HG02571 (cell line): ENCODE results near the gene NME4.
"Not testable (repeated sequence)": the region's sequence is repeated elsewhere in the genome, so short reads cannot be mapped to it uniquely, and the experiment has no call there.

Experiments
- ATAC-seq: cut with Tn5 transposase; IDR thresholded peaks from one replicate; pipeline ENCODE4 v1.9.1; 2021; ENCODE audit warnings: mild to moderate bottlenecking, moderate library complexity; ENCODE audit not compliant: unreplicated experiment

The NME4 gene

DNA sequence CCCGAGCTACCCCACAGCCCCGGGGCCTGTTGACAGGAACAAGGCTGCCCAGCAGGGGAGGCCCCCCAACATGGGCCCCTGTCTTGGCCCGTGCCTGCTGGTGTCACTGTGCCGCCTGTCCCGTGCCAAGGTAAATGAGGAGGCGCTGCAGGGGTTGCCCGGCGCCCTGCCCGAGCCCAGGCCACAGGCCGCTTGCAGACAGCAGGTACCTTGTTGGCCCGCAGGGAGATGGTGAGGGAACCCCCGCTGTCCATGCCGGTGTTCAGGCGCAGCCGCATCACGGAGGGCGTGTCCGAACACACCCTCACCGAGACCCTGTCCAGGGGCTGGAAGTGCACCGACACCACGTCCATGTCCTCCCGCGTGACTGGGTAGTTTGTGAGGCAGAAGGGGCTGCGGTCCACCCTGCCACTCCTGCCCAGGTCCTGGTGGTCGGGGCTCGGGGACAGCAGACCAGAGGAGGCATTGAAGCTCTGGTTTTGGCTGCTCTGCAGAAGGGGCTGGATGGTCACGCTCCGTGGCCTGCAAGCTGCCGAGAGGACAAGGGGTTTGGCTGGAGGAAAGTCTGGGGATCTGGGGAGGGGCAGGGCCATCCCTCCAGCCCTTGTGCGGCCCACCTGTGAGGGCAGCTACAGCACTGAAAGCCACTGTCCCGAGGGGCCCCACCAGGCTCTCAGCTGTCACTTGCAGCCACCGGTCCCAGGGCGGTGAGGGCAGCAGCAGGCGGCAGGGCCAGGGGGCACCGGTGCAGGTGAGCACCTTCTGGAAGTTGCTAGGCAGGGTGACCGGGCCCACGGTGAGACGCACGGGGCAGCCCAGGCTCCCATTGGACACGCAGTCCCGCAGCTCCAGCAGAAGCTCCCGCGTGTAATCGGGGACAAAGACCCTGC lies 20.8 kb upstream of the NME4 start:
- ATAC-seq: no peak

DNA sequence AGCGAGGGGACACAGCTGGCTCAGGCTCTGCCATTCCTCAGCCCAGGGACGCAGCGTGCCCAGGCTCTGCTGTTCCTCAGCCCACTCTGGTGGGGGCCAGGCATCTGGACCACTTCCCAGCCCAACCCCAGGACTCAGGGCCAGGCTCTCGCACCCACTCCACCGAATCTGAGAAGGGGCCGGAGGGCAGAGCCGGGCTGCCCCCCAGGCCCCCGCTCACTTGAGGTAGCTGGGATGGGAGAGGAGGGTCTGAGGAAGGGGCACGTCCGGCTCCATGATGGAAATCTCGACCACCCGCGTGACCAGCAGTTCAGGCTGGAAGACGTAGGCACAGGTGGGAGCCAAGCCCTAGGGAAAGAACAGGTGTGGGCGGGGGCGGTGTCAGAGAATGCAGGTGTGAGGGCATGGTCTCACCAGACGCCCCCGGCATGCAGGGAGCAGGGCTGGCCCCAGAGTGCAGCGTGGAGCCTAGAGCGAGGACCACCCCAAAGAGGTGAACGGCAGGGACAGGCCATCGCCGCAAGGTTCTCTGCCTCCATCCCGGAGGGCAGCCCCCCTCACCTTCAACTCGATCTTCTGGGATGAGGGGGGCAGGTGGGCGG lies 20.1 kb upstream of the NME4 start:
- no peak for ATAC-seq

DNA sequence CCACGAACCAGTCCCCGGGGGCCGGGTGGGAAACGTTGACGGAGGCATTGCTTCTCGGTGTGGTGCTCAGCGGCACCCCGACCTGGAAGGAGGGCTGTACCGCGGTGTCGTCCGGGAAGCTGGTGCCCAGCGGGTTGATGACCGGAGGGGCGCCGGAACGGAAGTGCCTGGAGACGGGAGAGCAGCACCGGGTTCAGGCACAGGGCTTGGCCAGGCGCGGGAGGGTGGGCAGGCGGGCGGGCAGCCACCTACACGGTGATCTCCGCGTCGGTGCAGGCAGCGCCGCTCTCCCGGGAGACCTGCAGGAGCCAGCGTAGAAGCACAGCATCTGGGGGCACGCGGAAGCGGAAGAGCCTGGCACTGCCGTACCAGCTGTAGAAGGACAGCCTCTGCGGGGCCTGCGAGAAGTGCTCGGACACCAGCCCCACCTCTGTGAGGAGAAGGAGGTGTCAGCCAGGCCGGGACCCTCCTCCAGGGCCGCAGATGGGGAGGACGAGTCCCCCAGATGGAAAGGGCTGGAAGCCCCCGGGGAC lies 19.5 kb upstream of the NME4 start:
- no peak for ATAC-seq

DNA sequence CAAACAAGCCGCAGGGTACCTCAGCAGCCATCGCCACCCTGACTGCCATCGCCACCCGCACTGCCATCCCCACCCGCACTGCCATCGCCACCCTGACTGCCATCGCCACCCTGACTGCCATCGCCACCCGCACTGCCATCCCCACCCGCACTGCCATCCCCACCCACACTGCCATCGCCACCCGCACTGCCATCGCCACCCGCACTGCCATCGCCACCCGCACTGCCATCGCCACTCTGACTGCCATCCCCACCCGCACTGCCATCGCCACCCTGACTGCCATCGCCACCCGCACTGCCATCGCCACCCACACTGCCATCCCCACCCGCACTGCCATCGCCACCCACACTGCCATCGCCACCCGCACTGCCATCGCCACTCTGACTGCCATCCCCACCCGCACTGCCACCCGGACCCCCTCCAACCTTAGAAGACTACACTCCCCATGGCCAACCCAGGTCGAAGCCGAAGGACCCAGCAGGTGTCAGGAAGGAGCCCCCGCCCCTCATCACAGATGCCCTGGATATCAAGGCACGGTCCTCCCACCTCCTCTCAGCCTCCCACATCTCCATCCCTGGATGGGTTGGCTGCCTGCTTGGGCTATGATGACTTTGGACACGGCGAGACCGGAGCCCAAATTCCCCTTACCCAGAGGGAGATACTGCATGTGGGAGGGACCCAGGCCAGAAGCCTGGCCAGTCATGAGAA lies 18.7 kb upstream of the NME4 start:
- ATAC-seq: not testable (repeated sequence)

DNA sequence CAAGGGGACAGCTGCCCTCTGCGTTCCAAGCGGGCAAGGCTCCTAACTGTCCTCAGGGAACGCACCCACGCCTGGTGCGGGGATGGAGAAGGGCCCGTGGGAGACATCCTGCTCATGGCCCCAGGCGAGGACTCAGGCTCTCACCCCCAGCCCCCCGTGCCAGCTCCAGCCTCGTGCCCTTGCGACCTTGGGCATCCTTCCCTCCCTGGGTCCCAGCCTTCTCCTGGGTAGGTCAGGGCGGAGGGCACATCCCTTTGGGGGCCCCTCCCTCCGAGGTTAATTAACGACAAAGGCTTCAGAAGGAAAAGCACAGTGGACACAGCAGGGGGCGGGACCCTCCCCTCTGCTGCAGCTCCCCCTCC lies 18.2 kb upstream of the NME4 start:
- ATAC-seq: no peak

DNA sequence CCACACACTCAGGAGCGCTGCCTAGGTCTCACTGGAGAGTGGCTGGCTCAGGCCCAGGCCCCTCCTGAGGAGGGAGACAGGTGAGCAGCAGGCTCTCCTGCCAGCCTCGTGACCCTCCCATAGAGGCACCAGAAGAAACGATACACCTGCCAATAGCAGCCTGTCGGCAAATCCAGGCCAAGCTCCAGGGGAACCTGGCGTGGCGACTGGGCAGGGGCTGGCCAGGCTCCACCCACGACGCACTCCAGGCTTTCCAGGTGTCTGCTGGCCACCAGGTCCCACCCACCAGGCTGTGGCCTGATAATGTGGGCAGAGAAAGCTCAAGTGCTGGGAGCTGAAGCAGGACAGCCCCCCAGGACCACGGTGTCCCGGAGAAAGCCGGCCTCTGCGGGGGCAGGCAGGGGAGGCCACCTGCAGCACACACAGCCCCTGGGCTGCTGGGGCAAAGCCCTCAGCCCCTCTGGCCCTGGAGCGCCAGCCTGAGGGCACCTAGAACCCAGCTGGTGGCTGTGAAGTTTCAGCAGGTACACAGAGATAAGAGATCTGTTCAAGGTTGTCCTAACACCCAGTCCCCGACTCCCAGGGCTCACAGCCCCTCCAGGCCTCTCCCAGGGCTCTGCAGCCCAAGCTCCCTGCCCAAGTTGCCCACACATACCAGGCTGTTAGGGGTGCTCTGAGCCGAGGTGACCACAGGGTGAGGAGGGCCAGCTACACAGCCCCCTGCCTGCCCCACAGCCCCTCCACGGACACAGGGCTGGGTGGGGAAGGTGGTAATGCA lies 17.6 kb upstream of the NME4 start:
- no peak for ATAC-seq

DNA sequence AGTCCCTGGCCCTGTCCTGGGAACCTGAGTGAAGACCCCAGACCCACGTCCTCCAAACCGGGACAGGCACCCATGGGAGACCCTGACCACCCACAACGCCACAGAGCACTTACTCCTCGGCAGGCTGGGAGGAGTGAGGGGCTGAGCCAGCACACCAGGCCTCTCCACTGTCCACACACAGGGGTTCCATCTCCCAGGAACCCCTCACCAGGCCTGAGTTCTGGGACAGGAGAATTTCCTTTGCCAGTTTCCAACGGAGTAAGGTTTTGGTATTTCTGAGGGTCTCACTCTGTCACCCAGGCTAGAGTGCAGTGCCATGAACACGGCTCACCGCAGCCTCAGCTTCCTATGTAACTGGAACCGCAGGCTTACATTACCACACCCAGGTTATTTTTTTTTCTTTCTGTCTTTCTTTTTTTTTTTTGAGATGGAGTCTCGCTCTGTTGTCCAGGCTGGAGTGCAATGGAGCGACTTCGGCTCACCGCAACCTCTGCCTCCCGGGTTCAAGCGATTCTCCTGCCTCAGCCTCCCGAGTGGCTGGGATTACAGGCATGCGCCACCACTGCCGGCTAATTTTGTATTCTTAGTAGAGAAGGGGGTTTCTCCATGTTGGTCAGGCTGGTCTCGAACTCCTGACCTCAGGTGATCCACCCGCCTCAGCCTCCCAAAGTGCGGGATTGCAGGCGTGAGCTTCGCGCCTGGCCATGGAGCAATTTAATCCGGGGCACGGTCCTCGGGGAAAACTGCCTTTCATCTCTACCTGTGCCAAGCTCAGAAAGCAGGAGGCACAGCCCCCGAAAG lies 16.8 kb upstream of the NME4 start:
- ATAC-seq: no peak

DNA sequence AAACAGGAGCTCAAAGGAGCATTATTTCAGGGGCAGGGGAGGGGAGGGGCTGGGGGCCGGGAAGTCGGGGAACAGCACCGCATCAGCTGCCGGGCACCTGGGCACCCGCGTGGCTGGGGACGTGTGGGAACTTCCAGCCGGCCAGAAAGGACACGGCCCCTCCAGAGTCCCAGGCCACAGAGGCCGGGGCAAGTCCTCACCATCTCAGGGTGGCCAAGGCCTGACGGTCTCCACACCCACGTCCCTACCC lies 16.3 kb upstream of the NME4 start:
- ATAC-seq: no peak

DNA sequence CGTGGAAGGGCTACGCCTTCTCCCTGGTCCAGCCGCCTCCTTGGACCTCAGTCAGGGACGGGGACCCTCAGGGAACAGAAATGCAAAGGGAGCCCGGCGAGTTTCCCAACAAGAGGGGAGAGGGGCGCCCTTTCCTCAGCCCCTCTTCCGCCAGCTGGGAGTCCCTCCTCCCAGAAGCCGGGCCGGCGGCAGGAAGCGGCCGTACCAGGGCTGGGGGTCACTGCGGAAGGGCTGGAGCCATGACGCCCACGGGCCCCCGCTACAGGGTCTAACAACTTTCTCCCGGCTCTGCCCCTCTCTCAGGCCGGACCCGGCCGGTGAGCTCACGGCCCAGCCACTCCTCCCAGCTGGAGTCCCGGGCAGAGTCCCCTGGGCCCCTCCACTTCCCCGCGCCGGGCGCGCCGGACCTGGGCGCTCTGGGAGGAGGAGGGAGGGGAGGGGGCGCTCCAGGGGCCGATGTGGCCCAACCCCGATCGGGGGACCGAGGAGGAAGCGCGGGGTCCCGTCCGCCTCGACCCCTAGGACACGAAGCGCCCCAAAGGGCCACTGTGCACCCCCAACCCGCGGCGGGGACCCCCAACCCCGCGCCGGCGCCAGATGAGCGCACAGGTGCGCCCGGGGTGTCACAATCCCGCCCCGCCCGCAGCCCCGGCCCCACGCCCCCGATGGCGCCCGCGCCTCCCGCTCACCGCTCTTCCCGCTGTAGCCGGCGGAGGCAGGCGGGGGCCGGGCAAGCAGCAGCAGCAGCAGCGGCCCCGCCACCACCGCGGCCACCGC lies 15.8 kb upstream of the NME4 start:
- no peak for ATAC-seq

DNA sequence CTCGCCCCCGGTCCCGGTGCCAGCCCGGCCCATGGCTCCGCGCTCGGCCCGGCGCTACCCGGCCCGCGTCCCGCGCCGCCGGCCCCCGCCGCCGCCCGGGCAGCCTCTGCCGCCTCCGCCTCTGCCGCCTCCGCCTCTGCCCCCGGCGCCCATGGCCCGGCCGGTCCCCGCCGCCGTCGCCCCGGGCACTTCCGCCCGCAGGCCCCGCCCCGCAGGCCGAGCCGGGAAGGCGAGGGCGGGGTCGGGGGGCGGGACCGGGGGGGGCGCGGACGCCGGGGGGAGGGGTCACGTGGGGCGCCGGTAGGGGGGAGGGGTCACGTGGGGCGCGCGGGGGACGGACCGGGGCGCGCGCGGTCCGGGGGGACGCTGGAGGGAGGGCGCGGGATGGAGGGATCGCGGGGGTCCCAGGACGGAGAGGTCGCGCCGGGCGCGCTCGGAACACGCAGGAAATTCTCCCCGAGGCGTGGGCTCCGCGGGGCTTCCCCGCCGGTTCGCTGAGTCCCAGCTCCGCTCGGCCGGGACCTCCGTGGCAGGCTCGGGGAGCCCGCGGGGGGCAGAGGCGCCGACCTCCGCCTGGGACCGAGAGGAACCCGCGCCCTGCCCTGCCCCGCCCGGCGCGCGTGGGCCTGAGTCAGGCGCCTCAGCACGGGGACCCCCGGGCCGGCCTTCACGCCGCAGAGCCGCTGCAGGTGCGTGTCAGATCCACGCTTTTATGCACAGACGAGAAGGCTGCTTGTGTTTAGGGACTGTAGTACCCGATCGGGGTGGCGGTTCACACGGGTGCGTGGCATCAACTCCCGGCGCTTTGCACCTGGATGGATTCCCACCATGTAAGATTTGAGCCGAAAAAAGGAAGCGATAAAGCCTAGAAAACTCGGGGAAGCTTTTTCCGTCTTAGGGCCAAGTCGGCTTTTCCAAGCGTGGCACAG lies 14.9 kb upstream of the NME4 start, which contains the start of gene PGAP6:
PGAP6 (minus strand) TSS at position 190 of the 929 bp plus-strand sequence; CDS start at position 33, 157 bp downstream.
- ATAC-seq: peak; percentile 59

DNA sequence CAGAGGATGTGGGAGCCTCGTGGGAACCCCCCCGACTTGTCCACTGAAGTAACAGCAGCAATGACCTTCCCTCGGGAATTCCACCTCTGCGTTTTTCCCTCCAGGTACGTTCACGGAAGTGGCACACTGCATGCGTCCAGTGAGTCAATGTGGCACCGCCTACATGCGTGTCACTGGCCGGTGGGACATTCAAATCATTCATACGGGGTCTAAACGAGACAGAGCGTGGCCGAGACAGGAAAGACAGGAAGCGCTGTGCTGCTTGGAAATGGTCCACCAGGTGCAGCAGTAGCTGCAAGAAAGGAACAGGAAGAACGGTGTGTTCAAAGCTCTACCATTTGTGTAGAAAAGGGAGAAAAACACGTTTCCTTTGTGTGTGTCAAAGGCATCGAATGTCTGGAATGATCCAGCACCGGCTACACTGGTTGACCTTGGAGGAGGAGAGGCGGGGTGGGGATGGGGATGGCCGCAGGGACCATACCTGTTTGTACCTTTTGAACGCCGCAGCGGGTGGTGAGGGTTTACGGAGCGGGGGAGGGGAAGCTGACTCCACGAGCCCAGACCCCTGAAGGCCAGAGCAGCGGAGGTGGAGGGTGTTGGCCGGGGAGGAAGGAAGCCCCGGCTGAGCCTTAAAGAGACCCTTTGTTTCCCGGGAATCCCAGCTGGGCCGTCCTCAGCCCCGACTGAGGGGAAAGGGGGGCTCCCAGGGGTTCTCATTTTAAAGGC lies 13.5 kb upstream of the NME4 start:
- no peak for ATAC-seq

DNA sequence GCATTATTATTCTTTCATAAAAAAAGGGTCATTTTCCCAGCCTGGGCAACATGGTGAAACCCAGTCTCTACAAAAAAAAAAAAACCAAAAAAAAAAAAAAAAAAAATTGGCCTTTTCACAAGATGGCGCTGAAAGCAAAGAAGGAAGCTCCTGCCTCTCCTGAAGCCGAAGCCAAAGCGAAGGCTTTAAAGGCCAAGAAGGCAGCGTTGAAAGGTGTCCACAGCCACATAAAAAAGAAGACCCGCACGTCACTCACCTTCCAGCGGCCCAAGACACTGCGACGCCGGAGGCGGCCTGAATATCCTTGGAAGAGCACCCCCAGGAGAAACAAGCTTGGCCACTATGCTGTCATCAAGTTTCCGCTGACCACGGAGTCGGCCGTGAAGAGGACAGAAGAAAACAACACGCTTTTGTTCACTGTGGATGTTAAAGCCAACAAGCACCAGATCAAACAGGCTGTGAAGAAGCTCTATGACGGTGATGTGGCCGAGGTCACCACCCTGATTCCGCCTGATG lies 10.3 kb upstream of the NME4 start:
- no peak for ATAC-seq

DNA sequence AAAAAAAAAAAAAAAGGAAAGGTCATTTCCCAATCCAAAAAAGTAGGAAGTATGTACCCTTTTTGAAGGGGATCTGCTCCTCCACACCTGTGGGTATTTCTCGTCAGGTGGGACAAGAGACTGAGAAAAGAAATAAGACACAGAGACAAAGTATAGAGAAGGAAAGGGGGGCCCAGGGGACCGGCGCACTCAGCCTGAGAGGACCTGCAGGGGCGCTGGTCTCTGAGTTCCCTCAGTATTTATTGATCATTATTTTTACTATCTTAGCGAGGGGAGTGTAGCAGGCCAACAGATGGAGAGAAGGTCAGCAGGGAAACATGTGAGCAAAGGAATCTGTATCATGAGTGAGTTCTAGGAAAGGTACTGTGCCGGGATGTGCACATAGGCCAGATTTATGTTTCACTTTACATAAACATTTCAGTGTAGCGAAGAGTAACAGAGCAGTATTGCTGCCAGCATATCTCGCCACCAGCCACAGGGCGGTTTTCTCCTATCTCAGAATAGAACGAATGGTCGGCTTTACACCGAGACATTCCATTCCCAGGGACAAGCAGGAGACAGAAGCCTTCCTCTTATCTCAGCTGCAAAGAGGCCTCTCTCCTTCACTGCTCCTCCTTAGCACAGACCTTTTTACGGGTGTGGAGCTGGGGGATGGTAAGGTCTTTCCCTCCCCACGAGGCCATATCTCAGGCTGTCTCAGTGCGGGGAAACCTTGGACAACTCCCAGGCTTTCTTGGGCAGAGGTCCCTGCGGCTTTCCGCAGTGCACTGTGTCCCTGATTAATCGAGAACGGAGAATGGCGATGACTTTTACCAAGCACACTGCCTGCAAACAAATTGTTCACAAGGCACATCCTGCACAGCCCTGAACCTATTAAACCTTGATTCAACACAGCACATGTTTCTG lies 9.0 kb upstream of the NME4 start:
- not testable (repeated sequence) for ATAC-seq

DNA sequence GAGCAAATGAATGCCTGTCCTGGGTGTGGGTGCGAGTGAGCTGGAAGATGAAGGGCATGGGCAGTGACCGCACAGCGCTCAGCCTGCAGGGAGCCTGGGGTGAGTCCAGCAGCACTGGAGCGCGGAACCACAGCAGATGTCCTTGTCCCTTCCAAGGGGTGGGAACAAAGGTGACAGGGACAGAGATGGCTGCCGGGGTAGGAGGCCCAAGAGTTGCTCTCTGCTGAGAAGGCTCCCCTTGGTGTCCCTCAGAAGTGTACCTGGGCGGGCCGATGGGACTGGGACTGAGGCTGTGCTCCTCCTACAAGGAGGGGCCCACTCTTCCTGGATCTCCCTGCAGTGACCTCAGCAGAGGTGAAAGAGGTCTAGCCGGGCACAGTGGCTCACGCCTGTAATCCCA lies 7.6 kb upstream of the NME4 start:
- no peak for ATAC-seq

DNA sequence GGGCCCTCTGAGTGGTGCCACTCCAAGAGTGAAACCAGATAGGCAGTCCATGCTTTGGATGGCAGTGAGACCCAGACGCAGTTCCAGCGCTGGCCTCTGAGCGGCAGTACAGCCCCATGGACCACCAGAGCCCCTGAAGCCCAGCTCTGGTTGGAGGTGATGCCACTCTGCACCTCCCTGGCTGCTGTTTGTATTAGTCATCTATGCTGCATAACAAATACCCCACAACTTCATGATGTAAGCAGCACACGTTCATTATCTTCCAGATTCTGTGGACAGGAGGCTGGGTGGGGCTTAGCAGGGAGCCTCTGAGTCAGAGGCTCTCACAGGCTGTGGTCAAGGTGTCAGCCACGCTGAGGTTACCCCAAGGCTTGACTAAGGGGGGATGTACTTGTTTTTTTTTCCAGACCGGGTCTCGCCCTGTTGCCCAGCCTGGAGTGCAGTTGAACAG lies 5.1 kb upstream of the NME4 start:
- ATAC-seq: no peak

DNA sequence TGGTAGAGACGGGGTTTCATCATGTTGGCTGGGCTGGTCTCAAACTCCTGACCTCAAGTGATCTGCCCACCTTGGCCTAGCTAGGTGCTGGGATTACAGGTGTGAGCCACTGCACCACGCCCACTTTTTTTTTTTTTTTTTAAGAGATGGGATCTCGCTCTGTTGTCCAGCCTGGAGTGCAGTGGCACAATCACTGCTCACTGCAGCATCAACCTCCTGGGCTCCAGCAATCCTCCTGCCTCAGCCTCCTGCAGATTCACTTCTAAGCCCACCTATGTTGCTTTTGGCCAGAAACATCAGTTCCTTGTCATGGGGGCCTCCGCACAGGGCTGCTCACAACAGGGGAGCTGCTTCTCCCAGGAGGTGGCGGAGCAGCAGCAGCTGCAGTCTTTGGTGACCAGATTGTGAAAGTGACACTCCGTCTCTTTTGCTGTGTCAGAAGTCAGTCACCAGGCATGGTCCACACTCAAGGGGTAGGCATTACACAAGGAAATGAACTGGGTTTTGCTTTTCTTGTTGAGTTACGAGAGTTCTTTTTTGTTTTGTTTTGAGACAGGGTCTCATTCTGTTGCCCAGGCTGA lies 4.5 kb upstream of the NME4 start:
- ATAC-seq: no peak
